GM19328 (cell line): ENCODE measurements around the gene PAGR1.
"Not testable (repeated sequence)": the region's sequence is repeated elsewhere in the genome, so short reads cannot be mapped to it uniquely, and the experiment has no call there.

Source experiments
- ATAC-seq: cut with Tn5 transposase; IDR thresholded peaks from one replicate; pipeline ENCODE4 v1.9.1; 2021; ENCODE audit warnings: mild to moderate bottlenecking, moderate library complexity; ENCODE audit not compliant: unreplicated experiment

PAGR1 gene

DNA sequence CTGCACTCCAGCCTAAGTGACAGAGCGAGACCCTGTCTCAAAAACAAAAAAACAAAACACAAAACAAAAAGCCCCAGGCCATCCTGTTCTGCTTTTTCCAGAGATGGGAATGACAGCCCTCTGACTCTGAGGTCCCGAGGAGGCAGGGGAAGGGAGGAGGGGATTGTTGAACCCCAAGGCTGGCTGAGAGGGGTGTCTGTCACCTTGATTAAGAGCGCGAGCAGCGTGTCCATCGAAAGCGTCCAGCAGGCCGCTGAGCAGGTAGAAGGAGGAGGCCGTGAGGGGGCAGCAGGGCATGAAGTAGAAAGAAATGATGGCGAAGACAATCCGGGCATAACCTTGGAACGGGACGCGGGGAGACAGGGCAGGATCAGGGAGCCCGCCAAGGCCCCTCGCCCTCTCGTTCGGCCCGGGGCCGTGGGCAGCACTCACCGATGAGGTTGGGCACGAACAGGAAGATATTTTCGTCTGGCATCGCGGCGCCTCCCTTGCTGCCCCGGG is 46.5 kb downstream of the PAGR1 start:
- ATAC-seq, result no peak

DNA sequence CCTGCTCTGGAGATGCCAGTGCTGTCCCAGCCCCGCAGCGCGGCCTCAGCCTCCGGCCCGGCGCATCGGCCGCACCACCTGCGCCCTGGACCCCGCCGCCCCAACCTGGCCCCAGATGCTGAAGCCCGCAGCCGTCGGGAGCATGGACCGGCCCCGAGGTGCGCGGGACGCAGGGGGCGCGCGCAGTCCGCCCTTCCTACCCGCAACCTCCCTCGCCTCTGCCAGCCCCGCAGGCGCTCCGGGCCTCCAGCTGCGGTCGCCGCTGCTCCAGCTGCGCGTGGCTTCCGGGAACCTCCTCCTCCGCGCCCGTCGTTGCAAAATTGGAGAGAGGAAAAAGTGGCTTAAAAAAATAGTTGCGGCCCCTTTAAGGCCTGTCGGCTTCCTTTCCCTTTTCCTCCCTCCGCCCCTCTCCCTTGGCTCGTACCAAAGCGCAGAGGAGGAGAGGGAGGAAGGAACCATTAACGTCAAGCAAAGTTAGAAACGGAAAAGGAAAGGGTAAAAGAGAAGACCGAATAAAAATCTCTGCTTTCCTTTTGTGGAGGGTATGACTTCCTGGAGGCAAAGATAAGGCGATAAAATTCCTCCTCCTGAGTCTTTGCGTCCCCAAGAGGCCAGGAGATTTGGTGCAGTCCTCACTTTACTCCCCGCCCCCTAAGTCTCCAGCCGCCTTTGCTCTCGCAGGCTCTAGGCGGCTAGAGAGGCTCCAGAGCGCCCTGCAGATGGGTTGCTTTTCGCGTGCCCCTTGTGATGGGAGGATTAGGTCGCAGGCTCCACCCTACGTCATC is 47.1 kb downstream of the PAGR1 start, which contains the start of gene CDIPT:
CDIPT (minus strand) TSS at position 343 of the 785 bp plus-strand sequence. CDS start 369 bp downstream, outside the sequence.
- peak; percentile 85 for ATAC-seq

GRCh38 chr16:29863669-29863984 is 47.7 kb downstream of the PAGR1 start:
- no peak for ATAC-seq

- no peak for ATAC-seq
These were observed 48.3 kb downstream of the PAGR1 start for GRCh38 chr16:29864205-29864604.

- no peak for ATAC-seq
These were observed 52.6 kb downstream of the PAGR1 start for GRCh38 chr16:29868396-29869009.

GRCh38 chr16:29869067-29869466 is 53.1 kb downstream of the PAGR1 start:
- ATAC-seq, result not testable (repeated sequence)
